Esophagus muscularis mucosa (tissue), 4 donors: ENCODE measurements around the gene KLK2.

Experiments
- EP300 ChIP-seq: sonication (generic); formaldehyde crosslinking; IDR thresholded peaks from one replicate; pipeline ENCODE4 v1.6.1; 2017; ENCODE audit warnings: antibody characterized with exemption
- POLR2AphosphoS5 ChIP-seq, 2 donors: sonication (generic); formaldehyde crosslinking; IDR thresholded peaks; one replicate each; pipeline ENCODE4 v1.6.1; 2017; ENCODE audit warnings: antibody characterized with exemption in 2 of 2
- TF ChIP-seq, protein P1 (sequence below), 3 experiments: fragments of 200-600 bp in 2 of 3; fragments of 450-650 bp in 1 of 3; sonication (generic) in 2 of 3; IDR thresholded peaks; one replicate each; pipeline ENCODE4 v1.5.1; 2017 to 2019; ENCODE audit warnings: antibody characterized with exemption in 3 of 3, mild to moderate bottlenecking in 2 of 3, moderate library complexity in 1 of 3

DNA sequence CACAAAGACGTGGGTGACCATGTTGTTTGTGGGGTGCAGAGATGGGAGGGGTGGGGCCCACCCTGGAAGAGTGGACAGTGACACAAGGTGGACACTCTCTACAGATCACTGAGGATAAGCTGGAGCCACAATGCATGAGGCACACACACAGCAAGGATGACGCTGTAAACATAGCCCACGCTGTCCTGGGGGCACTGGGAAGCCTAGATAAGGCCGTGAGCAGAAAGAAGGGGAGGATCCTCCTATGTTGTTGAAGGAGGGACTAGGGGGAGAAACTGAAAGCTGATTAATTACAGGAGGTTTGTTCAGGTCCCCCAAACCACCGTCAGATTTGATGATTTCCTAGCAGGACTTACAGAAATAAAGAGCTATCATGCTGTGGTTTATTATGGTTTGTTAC, 5.6 kb downstream of the KLK2 start:
- TF ChIP-seq, protein P1, sequence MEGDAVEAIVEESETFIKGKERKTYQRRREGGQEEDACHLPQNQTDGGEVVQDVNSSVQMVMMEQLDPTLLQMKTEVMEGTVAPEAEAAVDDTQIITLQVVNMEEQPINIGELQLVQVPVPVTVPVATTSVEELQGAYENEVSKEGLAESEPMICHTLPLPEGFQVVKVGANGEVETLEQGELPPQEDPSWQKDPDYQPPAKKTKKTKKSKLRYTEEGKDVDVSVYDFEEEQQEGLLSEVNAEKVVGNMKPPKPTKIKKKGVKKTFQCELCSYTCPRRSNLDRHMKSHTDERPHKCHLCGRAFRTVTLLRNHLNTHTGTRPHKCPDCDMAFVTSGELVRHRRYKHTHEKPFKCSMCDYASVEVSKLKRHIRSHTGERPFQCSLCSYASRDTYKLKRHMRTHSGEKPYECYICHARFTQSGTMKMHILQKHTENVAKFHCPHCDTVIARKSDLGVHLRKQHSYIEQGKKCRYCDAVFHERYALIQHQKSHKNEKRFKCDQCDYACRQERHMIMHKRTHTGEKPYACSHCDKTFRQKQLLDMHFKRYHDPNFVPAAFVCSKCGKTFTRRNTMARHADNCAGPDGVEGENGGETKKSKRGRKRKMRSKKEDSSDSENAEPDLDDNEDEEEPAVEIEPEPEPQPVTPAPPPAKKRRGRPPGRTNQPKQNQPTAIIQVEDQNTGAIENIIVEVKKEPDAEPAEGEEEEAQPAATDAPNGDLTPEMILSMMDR (IDR thresholded peaks at IDR 0.05), result no peak
- TF ChIP-seq EP300, result no peak
- TF ChIP-seq POLR2AphosphoS5 (IDR thresholded peaks at IDR 0.05), result no peak
